Mesothelial cell of epicardium (in vitro differentiated cells): ENCODE results near the gene DPP6. TPM values are rescaled to one million over a fixed set of nuclear protein-coding genes. Genes with fewer than 3 reads are reported as not detected.
A peak's percentile ranks its signal among the peaks of the same experiment; 100 is the strongest.

Experiments
- DNase-seq, 2 experiments: peaks; one replicate each; pipeline ENCODE4 v3.0.0; 2021; ENCODE audit warnings: low spot score in 2 of 2; ENCODE audit not compliant: unreplicated experiment in 2 of 2
- H3K27ac Mint-ChIP-seq: 2 replicates; pipeline ENCODE4 v1.8.0; 2021; ENCODE audit warnings: mixed read lengths
- H3K27me3 Mint-ChIP-seq: 2 replicates; pipeline ENCODE4 v1.8.0; 2021; ENCODE audit warnings: low read depth, mixed read lengths
- H3K36me3 Mint-ChIP-seq: 2 replicates; pipeline ENCODE4 v1.8.0; 2021; ENCODE audit warnings: mixed read lengths
- H3K4me1 Mint-ChIP-seq: 2 replicates; pipeline ENCODE4 v1.8.0; 2021; ENCODE audit warnings: mixed read lengths
- H3K4me3 Mint-ChIP-seq: 2 replicates; pipeline ENCODE4 v1.8.0; 2021; ENCODE audit warnings: mild to moderate bottlenecking, moderate library complexity, mixed read lengths
- H3K9me3 Mint-ChIP-seq: 2 replicates; pipeline ENCODE4 v1.8.0; 2021; ENCODE audit warnings: mixed read lengths
- total RNA-seq: library from RNA; stranded (reverse); gene quantifications from 3 replicates; pipeline ENCODE4 v1.2.1, GENCODE V29; 2021
- TF ChIP-seq, protein P1 (sequence below): fragments of 200-600 bp; sonication (generic); IDR thresholded peaks from one replicate; pipeline ENCODE4 v1.5.0; 2021; ENCODE audit warnings: antibody characterized with exemption; ENCODE audit not compliant: unreplicated experiment

The DPP6 gene
- total RNA-seq, 1 donor from 2014 or later, result 0.09 TPM

DNA sequence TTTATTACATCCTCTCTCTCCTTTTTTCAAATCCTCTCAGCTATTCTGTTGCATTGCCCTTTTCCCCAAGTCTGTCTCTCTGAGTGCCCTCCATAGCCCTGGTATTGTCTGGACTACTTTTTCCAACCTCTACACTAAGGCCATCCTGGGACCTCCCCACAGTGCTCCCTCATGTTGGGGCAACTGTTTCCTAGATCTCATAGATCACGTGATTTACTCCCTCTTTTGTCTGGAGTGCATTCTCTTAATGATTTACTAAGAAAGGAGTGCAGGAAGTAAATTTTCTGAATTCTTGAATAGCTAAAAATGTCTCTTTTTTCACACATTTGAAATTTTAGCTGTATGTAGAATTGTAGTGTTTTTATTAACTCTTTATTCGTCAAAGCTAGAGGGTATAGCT, 733.7 kb downstream of the DPP6 start:
- peaks cover 21% of the 10 kb centered on the region for H3K27me3 Mint-ChIP-seq
- no peak overlapping the region for H3K4me3 Mint-ChIP-seq
- TF ChIP-seq, protein P1, sequence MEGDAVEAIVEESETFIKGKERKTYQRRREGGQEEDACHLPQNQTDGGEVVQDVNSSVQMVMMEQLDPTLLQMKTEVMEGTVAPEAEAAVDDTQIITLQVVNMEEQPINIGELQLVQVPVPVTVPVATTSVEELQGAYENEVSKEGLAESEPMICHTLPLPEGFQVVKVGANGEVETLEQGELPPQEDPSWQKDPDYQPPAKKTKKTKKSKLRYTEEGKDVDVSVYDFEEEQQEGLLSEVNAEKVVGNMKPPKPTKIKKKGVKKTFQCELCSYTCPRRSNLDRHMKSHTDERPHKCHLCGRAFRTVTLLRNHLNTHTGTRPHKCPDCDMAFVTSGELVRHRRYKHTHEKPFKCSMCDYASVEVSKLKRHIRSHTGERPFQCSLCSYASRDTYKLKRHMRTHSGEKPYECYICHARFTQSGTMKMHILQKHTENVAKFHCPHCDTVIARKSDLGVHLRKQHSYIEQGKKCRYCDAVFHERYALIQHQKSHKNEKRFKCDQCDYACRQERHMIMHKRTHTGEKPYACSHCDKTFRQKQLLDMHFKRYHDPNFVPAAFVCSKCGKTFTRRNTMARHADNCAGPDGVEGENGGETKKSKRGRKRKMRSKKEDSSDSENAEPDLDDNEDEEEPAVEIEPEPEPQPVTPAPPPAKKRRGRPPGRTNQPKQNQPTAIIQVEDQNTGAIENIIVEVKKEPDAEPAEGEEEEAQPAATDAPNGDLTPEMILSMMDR, result no peak
- H3K9me3 Mint-ChIP-seq, result peaks cover 17% of the 10 kb centered on the region
- no peaks in the 10 kb centered on the region for H3K36me3 Mint-ChIP-seq
- no peak for DNase-seq
- no peak overlapping the region for H3K27ac Mint-ChIP-seq
- no peaks in the 10 kb centered on the region for H3K4me1 Mint-ChIP-seq

DNA sequence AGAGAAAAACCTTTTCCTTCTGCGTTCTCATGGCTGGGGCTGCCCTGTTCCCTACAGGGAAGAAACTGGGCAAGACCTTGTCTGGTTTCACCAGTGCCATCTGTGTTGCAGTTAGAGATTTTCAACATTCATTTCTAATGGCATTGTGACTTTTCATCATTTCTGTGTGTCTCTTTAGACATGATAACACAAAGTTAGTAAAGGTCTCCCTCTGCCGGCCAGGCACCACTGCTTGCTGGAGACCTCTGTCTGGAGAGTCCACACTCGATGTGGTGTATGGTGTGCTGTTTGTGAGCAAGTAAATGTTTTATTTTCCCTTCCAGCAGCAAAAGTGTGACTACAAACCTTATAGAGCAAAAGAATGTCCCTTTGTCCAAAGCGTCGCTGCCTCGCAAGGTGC, 737.2 kb downstream of the DPP6 start:
- DNase-seq, result no peak
- TF ChIP-seq, protein P1, result no peak
- peaks cover 52% of the 10 kb centered on the region for H3K27me3 Mint-ChIP-seq
- no peak overlapping the region for H3K4me3 Mint-ChIP-seq
- no peak overlapping the region for H3K27ac Mint-ChIP-seq
- H3K9me3 Mint-ChIP-seq, result peaks cover 17% of the 10 kb centered on the region
- H3K36me3 Mint-ChIP-seq, result no peaks in the 10 kb centered on the region
- H3K4me1 Mint-ChIP-seq, result peaks cover under 1% of the 10 kb centered on the region

DNA sequence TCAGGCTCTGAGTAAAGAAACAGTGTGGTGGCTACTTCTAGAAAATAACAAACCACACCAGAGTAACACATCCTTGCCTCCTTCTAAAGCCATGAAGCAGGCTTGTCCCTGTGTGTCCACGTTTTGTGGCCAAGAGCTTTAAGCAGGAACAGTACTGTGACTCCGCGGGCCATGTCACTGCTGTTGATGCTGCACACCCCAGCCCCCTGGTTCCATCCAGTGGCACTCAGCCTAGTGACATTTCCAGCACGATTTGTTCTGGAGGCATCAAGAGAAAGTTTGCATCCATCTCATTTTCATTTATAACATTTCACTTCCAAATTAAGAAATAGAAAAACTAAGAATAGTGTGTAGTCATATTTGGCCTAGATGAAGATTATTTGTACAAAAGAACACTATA, 739.4 kb downstream of the DPP6 start:
- H3K4me3 Mint-ChIP-seq, result no peak overlapping the region
- H3K9me3 Mint-ChIP-seq, result peaks cover 3% of the 10 kb centered on the region
- no peak for DNase-seq
- H3K27ac Mint-ChIP-seq, result no peak overlapping the region
- H3K27me3 Mint-ChIP-seq, result peaks cover 66% of the 10 kb centered on the region
- no peaks in the 10 kb centered on the region for H3K36me3 Mint-ChIP-seq
- peaks cover 2% of the 10 kb centered on the region for H3K4me1 Mint-ChIP-seq
- TF ChIP-seq, protein P1, result no peak

DNA sequence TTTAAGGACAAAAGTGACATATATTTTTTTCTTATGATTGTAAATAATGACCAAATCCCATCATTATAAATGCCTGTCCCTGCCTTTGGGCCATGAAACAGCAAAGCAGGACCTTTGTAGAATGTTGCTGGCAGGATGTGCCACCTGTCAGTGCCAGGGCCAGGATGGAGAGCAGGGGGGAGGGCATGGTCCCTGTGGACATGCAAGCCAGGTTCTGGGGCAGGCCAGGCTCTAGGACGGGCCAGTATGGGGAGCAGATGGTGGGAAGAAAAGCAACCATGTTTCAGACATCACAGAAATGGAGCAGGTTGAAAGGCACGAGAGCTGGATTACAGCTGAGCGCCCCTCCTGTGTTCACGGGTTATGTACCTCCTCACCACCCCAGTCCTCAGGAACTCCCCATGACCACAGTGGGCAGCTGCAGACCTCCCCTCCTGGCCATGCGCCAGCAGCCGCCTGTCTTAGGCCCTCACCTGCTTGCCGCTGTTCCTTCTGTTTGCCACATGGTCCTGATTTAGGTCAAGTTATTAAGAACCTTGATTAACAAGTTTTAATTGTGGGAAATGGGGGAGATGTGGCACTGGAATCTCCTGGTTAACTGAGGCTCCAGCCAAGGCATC, 740.3 kb downstream of the DPP6 start:
- DNase-seq, result no peak
- TF ChIP-seq, protein P1, result no peak
- Mint-ChIP-seq H3K4me1 (peaks cover 2% of the 10 kb centered on the region), H3K27me3 (peaks cover 72% of the 10 kb centered on the region), H3K4me3 (no peak overlapping the region), H3K27ac (no peak overlapping the region), H3K36me3 (no peaks in the 10 kb centered on the region), H3K9me3 (no peaks in the 10 kb centered on the region)

DNA sequence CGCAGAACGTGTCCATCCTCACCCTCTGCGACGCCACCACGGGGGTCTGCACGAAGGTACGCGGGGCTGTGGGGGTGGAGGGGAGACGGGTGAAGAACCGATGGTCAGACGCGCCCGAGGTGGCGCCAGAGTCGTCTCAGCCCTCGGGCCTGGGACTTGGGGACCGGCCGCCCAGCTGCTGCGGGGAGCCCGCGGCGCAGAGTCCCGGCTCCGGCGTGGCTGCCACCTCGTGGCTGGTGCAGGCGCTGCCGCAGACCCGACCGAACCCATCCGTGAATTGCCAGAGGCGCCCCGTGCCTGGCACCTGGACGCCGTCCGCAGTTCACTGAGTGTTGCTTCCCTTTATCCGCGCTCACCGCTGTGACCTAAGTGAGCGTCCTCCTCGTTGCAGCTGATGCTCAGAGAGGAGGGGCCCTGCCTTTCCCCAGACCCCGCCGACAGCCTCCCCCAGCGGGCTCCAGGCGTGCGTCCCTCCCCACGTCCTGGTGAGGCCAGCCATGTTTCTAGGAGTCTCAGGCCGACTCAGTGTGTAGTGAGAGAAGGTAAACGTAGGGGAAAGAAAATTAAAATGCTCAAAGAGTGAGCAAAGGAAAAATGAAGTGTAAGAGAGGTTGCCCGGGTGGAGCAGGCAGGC, 742.1 kb downstream of the DPP6 start:
- no peak overlapping the region for H3K27ac Mint-ChIP-seq
- TF ChIP-seq, protein P1, result peak; percentile 49
- no peaks in the 10 kb centered on the region for H3K9me3 Mint-ChIP-seq
- H3K36me3 Mint-ChIP-seq, result no peaks in the 10 kb centered on the region
- peaks cover 78% of the 10 kb centered on the region for H3K27me3 Mint-ChIP-seq
- peak overlapping the region; percentile 56 for H3K4me3 Mint-ChIP-seq
- H3K4me1 Mint-ChIP-seq, result peaks cover 2% of the 10 kb centered on the region
- peak in 1 of 2 experiments; percentile 62 for DNase-seq
